HCT116 (cell line): Measurements from ENCODE around the gene POGK. TPM values are rescaled to one million over a fixed set of nuclear protein-coding genes. Genes with fewer than 3 reads are reported as not detected.

Source experiments
- ATAC-seq: fragments of 200-7000 bp; cut with Tn5 transposase; 2 replicates; pipeline ENCODE4 v1.9.1; 2020; ENCODE audit warnings: mild to moderate bottlenecking, moderate library complexity
- BruUV-seq: library from RNA; stranded (reverse); fragments of 400-500 nt; replicated peaks from 2 replicates; lab custom pipeline; 2021; lab: Mats Ljungman, UMichigan
- CTCF ChIA-PET: fragments of 300-600 bp; sonication (Branson Sonifier 250); formaldehyde crosslinking; loops from one replicate; lab custom pipeline; 2021; ENCODE audit warnings: antibody characterized with exemption; lab: Charles Lee
- POLR2A ChIA-PET: fragments of 300-600, 350-600 bp; sonication (Branson Sonifier 250); formaldehyde crosslinking; loops from one replicate; lab custom pipeline; 2021; ENCODE audit warnings: antibody characterized with exemption; lab: Charles Lee
- RAD21 ChIA-PET, 2 experiments: fragments of 300-600 bp; sonication (Branson Sonifier 250); formaldehyde crosslinking; loops; one replicate each; lab custom pipeline; 2023; ENCODE audit warnings: low total read pairs in 2 of 2; ENCODE audit not compliant: uncharacterized antibody in 2 of 2, unreplicated experiment in 2 of 2, low non-redundant PET in 1 of 2; lab: Charles Lee
- DNase-seq: peaks from one replicate; pipeline ENCODE4 v3.0.0-alpha.2; 2010; ENCODE audit warnings: low read depth, low spot score
- H2AFZ ChIP-seq: fragments of 200-600 bp; shearing (Covaris generic), sonication (generic); 2 replicates; pipeline ENCODE4 v1.6.1; 2017; ENCODE audit warnings: low read depth, mixed run types, mixed read lengths, antibody characterized with exemption, low read length; ENCODE audit not compliant: poor library complexity, severe bottlenecking
- H3K27ac ChIP-seq: 2 replicates; pipeline ENCODE4 v1.5.1; 2012; ENCODE audit warnings: low read depth, low read length
- H3K27me3 ChIP-seq: fragments of 200-600 bp; sonication (generic); 2 replicates; pipeline ENCODE4 v1.6.1; 2016; ENCODE audit warnings: mixed run types, low read length, mixed read lengths; ENCODE audit not compliant: insufficient read depth
- H3K36me3 ChIP-seq, 2 experiments: fragments of 200-500 bp in 1 of 2; fragments of 200-600 bp in 1 of 2; sonication (Bioruptor generic) in 1 of 2; sonication (generic) in 1 of 2; 2 replicates each; pipeline versions ENCODE4 v1.5.1 to v1.6.1; 2014 to 2016; ENCODE audit warnings: low read length in 2 of 2, inconsistent platforms in 1 of 2, mixed read lengths in 1 of 2, mixed run types in 1 of 2; ENCODE audit not compliant: insufficient read depth in 2 of 2, control insufficient read depth in 1 of 2
- H3K4me1 ChIP-seq, 2 experiments: fragments of 200-600 bp in 1 of 2; sonication (generic) in 1 of 2; 2 replicates each; pipeline versions ENCODE4 v1.5.1 to v1.6.1; 2012 to 2017; ENCODE audit warnings: low read length in 2 of 2, inconsistent platforms in 1 of 2, mild to moderate bottlenecking in 1 of 2, mixed read lengths in 1 of 2, mixed run types in 1 of 2, moderate library complexity in 1 of 2; ENCODE audit not compliant: insufficient read depth in 2 of 2, control insufficient read depth in 1 of 2
- H3K4me2 ChIP-seq: fragments of 200-600 bp; sonication (generic); 2 replicates; pipeline ENCODE4 v1.6.1; 2017; ENCODE audit warnings: mixed run types, low read length, mixed read lengths
- H3K4me3 ChIP-seq, 2 experiments: fragments of 200-600 bp in 1 of 2; sonication (generic) in 1 of 2; replicated peaks in 1 of 2; 2 replicates each; pipeline ENCODE4 v1.5.1; 2011 to 2016; ENCODE audit warnings: low read length in 2 of 2, control low read depth in 1 of 2, low read depth in 1 of 2, mild to moderate bottlenecking in 1 of 2, mixed read lengths in 1 of 2, mixed run types in 1 of 2
- H3K79me2 ChIP-seq: fragments of 200-600 bp; sonication (generic); 2 replicates; pipeline ENCODE4 v1.6.1; 2017; ENCODE audit warnings: mild to moderate bottlenecking, mixed run types, low read length, moderate library complexity, mixed read lengths; ENCODE audit not compliant: insufficient read depth
- H3K9ac ChIP-seq: fragments of 200-600 bp; sonication (generic); 2 replicates; pipeline ENCODE4 v1.6.1; 2016; ENCODE audit warnings: low read length, mixed read lengths
- H3K9me2 ChIP-seq: fragments of 200-600 bp; sonication (generic), shearing (Covaris generic); 2 replicates; pipeline ENCODE4 v1.6.1; 2017; ENCODE audit warnings: mixed run types, mild to moderate bottlenecking, moderate library complexity; ENCODE audit not compliant: insufficient read depth
- H3K9me3 ChIP-seq, 2 experiments: fragments of 200-500 bp in 1 of 2; fragments of 200-600 bp in 1 of 2; sonication (Bioruptor generic) in 1 of 2; sonication (generic) in 1 of 2; 2 replicates each; pipeline ENCODE4 v1.6.1; 2014 to 2017; ENCODE audit warnings: low read length in 2 of 2, mixed read lengths in 2 of 2, inconsistent platforms in 1 of 2, low read depth in 1 of 2, mild to moderate bottlenecking in 1 of 2, mixed run types in 1 of 2, moderate library complexity in 1 of 2; ENCODE audit not compliant: control insufficient read depth in 1 of 2, insufficient read depth in 1 of 2
- H4K20me1 ChIP-seq: fragments of 200-600 bp; sonication (generic), shearing (Covaris generic); 2 replicates; pipeline ENCODE4 v1.6.1; 2017; ENCODE audit warnings: mixed run types, mild to moderate bottlenecking, moderate library complexity; ENCODE audit not compliant: insufficient read depth
- CBX3 ChIP-seq: IDR thresholded peaks from 2 replicates; pipeline ENCODE4 v1.6.1; 2012; ENCODE audit warnings: low read depth
- CEBPB ChIP-seq: IDR thresholded peaks from 2 replicates; pipeline ENCODE4 v1.6.1; 2012; ENCODE audit warnings: low read depth
- EGR1 ChIP-seq: IDR thresholded peaks from 2 replicates; pipeline ENCODE4 v1.6.1; 2012; ENCODE audit warnings: low read depth
- ELF1 ChIP-seq: IDR thresholded peaks from 2 replicates; pipeline ENCODE4 v1.6.1; 2012; ENCODE audit warnings: low read depth, borderline replicate concordance
- EZH2phosphoT487 ChIP-seq: fragments of 200-600 bp; IDR thresholded peaks from 2 replicates; pipeline ENCODE4 v1.6.1; 2018; ENCODE audit warnings: antibody characterized with exemption, borderline replicate concordance
- FOSL1 ChIP-seq: IDR thresholded peaks from 2 replicates; pipeline ENCODE4 v1.6.1; 2012; ENCODE audit warnings: low read depth
- JUND ChIP-seq: IDR thresholded peaks from 2 replicates; pipeline ENCODE4 v1.6.1; 2012
- POLR2A ChIP-seq: IDR thresholded peaks from 2 replicates; pipeline ENCODE4 v1.7.0; 2011; ENCODE audit warnings: borderline replicate concordance; ENCODE audit not compliant: insufficient read depth, insufficient read length; ENCODE audit errors: extremely low read depth
- SIN3A ChIP-seq: IDR thresholded peaks from 2 replicates; pipeline ENCODE4 v1.6.1; 2012; ENCODE audit warnings: low read depth
- SP1 ChIP-seq: IDR thresholded peaks from 2 replicates; pipeline ENCODE4 v1.6.1; 2012; ENCODE audit warnings: low read depth
- TCF7L2 ChIP-seq: IDR thresholded peaks from 2 replicates; pipeline ENCODE4 v1.7.0; 2011; ENCODE audit warnings: borderline replicate concordance, inconsistent platforms; ENCODE audit not compliant: insufficient read depth, insufficient read length; ENCODE audit errors: extremely low read depth
- ZFX ChIP-seq: fragments of 450-650 bp; IDR thresholded peaks from 2 replicates; pipeline ENCODE4 v1.6.1; 2017
- ZNF274 ChIP-seq: fragments of 200-500 bp; sonication (Bioruptor generic); IDR thresholded peaks from 2 replicates; pipeline ENCODE4 v1.6.1; 2014; ENCODE audit warnings: mild to moderate bottlenecking, low read depth, low read length, inconsistent platforms
- intact Hi-C: fragments of 100-400 bp; cut with micrococcal nuclease; formaldehyde crosslinking; loops from 2 replicates; pipeline ENCODE4 v1.10.0; 2022
- total RNA-seq: library from RNA; stranded (reverse); gene quantifications from one replicate; pipeline ENCODE4 v1.2.1, GENCODE V29; 2021; ENCODE audit not compliant: unreplicated experiment
- TF ChIP-seq, protein P1 (sequence below): IDR thresholded peaks from 2 replicates; pipeline ENCODE4 v1.6.1; 2012
- TF ChIP-seq, protein P2 (sequence below): IDR thresholded peaks from 2 replicates; pipeline ENCODE4 v1.6.1; 2012; ENCODE audit warnings: low read depth
- TF ChIP-seq, protein P3 (sequence below): IDR thresholded peaks from 2 replicates; pipeline ENCODE4 v1.6.1; 2011; ENCODE audit warnings: mild to moderate bottlenecking, low read length, moderate library complexity; ENCODE audit not compliant: insufficient replicate concordance; ENCODE audit errors: extremely low read depth

Gene POGK
- total RNA-seq, 1 experiment from 2014 or later = 35.6 TPM

DNA sequence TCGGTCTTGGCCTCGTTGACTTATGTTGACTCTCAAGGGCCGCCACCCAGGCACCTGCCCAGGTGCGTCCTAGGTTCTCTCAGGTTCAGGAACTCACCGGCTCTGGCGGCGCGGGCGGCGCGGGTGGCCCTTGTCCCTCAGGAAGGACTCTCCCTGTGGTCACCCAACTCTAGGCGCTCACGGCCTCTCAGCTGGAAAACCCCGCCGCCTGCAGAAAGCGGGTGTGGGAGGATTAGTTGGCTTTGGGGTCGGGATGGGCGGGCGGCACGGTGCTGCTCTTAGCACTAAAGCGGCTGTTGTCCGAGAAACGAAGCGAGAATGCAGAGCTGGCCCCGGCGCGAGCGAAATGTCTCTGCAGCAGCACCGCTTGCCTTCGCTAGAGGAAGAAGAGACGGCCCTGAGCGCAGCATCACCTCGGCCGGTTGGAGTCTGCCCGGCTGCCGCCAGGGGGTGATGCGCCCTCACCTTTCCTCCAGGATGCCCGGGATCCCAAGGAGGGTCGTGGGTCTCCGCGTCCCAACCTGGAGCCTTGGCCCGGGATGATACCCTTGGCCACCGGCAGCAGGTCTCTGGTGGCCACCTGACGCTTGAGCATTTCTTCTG, 44.9 kb downstream of the POGK start:
- Histone ChIP-seq H3K4me2 (no peak overlapping the region), H3K9ac (no peak overlapping the region), H3K9me3 (no peaks in the 10 kb centered on the region), H3K4me1 (no peaks in the 10 kb centered on the region), H3K9me2 (no peaks in the 10 kb centered on the region; the same call in 1 of the 2 replicates), H2AFZ (no peak overlapping the region), H3K79me2 (no peaks in the 10 kb centered on the region), H3K36me3 (no peaks in the 10 kb centered on the region), H3K4me3 (no peak overlapping the region), H3K27me3 (no peaks in the 10 kb centered on the region), H4K20me1 (no peaks in the 10 kb centered on the region), H3K27ac (no peak overlapping the region)
- ChIA-PET POLR2A (no interaction called here), CTCF (no interaction called here), RAD21 (no interaction called here)
- no peak for TF ChIP-seq JUND
- no peak for TF ChIP-seq FOSL1
- no peak for TF ChIP-seq CBX3
- no peak for TF ChIP-seq TCF7L2
- TF ChIP-seq SP1 = no peak
- TF ChIP-seq, protein P1, sequence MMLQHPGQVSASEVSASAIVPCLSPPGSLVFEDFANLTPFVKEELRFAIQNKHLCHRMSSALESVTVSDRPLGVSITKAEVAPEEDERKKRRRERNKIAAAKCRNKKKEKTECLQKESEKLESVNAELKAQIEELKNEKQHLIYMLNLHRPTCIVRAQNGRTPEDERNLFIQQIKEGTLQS = no peak
- TF ChIP-seq POLR2A = no peak
- TF ChIP-seq, protein P2, sequence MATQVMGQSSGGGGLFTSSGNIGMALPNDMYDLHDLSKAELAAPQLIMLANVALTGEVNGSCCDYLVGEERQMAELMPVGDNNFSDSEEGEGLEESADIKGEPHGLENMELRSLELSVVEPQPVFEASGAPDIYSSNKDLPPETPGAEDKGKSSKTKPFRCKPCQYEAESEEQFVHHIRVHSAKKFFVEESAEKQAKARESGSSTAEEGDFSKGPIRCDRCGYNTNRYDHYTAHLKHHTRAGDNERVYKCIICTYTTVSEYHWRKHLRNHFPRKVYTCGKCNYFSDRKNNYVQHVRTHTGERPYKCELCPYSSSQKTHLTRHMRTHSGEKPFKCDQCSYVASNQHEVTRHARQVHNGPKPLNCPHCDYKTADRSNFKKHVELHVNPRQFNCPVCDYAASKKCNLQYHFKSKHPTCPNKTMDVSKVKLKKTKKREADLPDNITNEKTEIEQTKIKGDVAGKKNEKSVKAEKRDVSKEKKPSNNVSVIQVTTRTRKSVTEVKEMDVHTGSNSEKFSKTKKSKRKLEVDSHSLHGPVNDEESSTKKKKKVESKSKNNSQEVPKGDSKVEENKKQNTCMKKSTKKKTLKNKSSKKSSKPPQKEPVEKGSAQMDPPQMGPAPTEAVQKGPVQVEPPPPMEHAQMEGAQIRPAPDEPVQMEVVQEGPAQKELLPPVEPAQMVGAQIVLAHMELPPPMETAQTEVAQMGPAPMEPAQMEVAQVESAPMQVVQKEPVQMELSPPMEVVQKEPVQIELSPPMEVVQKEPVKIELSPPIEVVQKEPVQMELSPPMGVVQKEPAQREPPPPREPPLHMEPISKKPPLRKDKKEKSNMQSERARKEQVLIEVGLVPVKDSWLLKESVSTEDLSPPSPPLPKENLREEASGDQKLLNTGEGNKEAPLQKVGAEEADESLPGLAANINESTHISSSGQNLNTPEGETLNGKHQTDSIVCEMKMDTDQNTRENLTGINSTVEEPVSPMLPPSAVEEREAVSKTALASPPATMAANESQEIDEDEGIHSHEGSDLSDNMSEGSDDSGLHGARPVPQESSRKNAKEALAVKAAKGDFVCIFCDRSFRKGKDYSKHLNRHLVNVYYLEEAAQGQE = no peak
- no peak for TF ChIP-seq ZFX
- TF ChIP-seq, protein P3, sequence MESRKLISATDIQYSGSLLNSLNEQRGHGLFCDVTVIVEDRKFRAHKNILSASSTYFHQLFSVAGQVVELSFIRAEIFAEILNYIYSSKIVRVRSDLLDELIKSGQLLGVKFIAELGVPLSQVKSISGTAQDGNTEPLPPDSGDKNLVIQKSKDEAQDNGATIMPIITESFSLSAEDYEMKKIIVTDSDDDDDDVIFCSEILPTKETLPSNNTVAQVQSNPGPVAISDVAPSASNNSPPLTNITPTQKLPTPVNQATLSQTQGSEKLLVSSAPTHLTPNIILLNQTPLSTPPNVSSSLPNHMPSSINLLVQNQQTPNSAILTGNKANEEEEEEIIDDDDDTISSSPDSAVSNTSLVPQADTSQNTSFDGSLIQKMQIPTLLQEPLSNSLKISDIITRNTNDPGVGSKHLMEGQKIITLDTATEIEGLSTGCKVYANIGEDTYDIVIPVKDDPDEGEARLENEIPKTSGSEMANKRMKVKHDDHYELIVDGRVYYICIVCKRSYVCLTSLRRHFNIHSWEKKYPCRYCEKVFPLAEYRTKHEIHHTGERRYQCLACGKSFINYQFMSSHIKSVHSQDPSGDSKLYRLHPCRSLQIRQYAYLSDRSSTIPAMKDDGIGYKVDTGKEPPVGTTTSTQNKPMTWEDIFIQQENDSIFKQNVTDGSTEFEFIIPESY = no peak
- TF ChIP-seq EZH2phosphoT487 = no peak
- TF ChIP-seq EGR1 = no peak
- TF ChIP-seq CEBPB = no peak
- TF ChIP-seq ZNF274 = no peak
- no peak for TF ChIP-seq SIN3A
- no peak for TF ChIP-seq ELF1
- intact Hi-C loops = no loop called here
- ATAC-seq (no peak), DNase-seq (no peak)
- BruUV-seq = no TSS peak
